Transverse colon (tissue), 4 donors: ENCODE measurements around the gene GZMM. TPM values are rescaled to one million over a fixed set of nuclear protein-coding genes. Genes with fewer than 3 reads are reported as not detected.
A peak's percentile ranks its signal among the peaks of the same experiment; 100 is the strongest.

ENCODE experiments used
- DNase-seq: peaks from one replicate; pipeline ENCODE4 v3.0.0-alpha.2; 2019
- H3K27ac ChIP-seq, 4 donors: fragments of 200-600 bp; sonication (generic); 2 replicates each; pipeline ENCODE4 v1.5.1; 2016 to 2018; ENCODE audit warnings: inconsistent platforms in 4 of 4
- H3K27me3 ChIP-seq: fragments of 200-600 bp; sonication (generic); 2 replicates; pipeline ENCODE4 v1.5.1; 2017; ENCODE audit warnings: inconsistent platforms
- H3K36me3 ChIP-seq, 4 donors: fragments of 200-600 bp; sonication (generic); 2 replicates each; pipeline ENCODE4 v1.5.1; 2017 to 2019; ENCODE audit warnings: inconsistent platforms in 4 of 4
- H3K4me1 ChIP-seq, 4 donors: fragments of 200-600 bp; sonication (generic); 2 replicates each; pipeline ENCODE4 v1.5.1; 2017 to 2020; ENCODE audit warnings: inconsistent platforms in 4 of 4
- H3K4me3 ChIP-seq, 4 donors: fragments of 200-600 bp; sonication (generic); 1 replicate in 1 of 4; 2 replicates in 3 of 4; pipeline versions ENCODE4 v1.5.1 to v1.6.1; 2017 to 2019; ENCODE audit warnings: inconsistent platforms in 4 of 4
- H3K9me3 ChIP-seq, 2 donors: fragments of 200-600 bp; sonication (generic); 2 replicates each; pipeline ENCODE4 v1.5.1; 2017 to 2019; ENCODE audit warnings: inconsistent platforms in 2 of 2
- CTCF ChIP-seq, 5 experiments: fragments of 200-600 bp in 3 of 5; fragments of 450-650 bp in 2 of 5; sonication (generic) in 3 of 5; IDR thresholded peaks; 1 replicate in 2 of 5; 2 replicates in 3 of 5; pipeline ENCODE4 v1.5.1; 2016 to 2017; ENCODE audit warnings: antibody characterized with exemption in 5 of 5, inconsistent platforms in 3 of 5, mild to moderate bottlenecking in 2 of 5, moderate library complexity in 1 of 5
- EP300 ChIP-seq: sonication (generic); formaldehyde crosslinking; IDR thresholded peaks from one replicate; pipeline ENCODE4 v1.6.1; 2017; ENCODE audit warnings: antibody characterized with exemption, low read depth
- POLR2A ChIP-seq: fragments of 450-650 bp; IDR thresholded peaks from one replicate; pipeline ENCODE4 v1.6.1; 2016; ENCODE audit warnings: antibody characterized with exemption, mild to moderate bottlenecking, moderate library complexity
- POLR2AphosphoS5 ChIP-seq, 3 donors: sonication (generic); formaldehyde crosslinking; IDR thresholded peaks; one replicate each; pipeline ENCODE4 v1.6.1; 2016; ENCODE audit warnings: antibody characterized with exemption in 3 of 3
- WGBS, 2 donors: methylation state at CpG; one replicate each; pipeline ENCODE4 v1.1.5; 2018; ENCODE audit warnings: low coverage in 1 of 2; 5-methylcytosine and 5-hydroxymethylcytosine counted together
- in situ Hi-C, 4 donors: fragments of 200-750 bp; cut with MboI; loops; one replicate each; pipeline versions ENCODE4 v1.15.0 to v1.15.1; 2017; ENCODE audit warnings: low sequenced_read_pairs in 3 of 4, low pct_ligation_motif_present in 1 of 4, low pct_unique_long_range_greater_than_20kb in 1 of 4
- intact Hi-C: fragments of 100-400 bp; cut with DNase I; formaldehyde crosslinking; loops from one replicate; pipeline ENCODE4 v1.15.1; 2023; ENCODE audit warnings: low total_unique reads
- total RNA-seq, 4 donors: library from RNA; depleted of rRNA; stranded (reverse); fragments of >200 nt; gene quantifications; one replicate each; pipeline ENCODE4 v1.1.0, GENCODE V29; 2016

GZMM gene
- total RNA-seq, 4 donors from 2014 or later: 1.1 to 1.8 TPM; not detected in 2

- in situ Hi-C loops: no loop called here
- H3K9me3 ChIP-seq: no peaks in the 10 kb centered on the region
- no peak within 1 kb of the TSS for H3K27ac ChIP-seq
- H3K4me3 ChIP-seq: peak within 1 kb of the TSS in 1 of 4 donors; percentile 29
- H3K27me3 ChIP-seq: peaks cover 46% of the 10 kb centered on the region
- H3K4me1 ChIP-seq: peaks cover 0 to 21% (median 12%) of the 10 kb centered on the region in 4 donors
- DNase-seq: no peak
- no peaks in the 10 kb centered on the region for H3K36me3 ChIP-seq
- intact Hi-C loops: no loop called here
- TF ChIP-seq CTCF (IDR thresholded peaks at IDR 0.05): no peak
- TF ChIP-seq POLR2AphosphoS5 (IDR thresholded peaks at IDR 0.05): no peak
- TF ChIP-seq EP300: no peak
- TF ChIP-seq POLR2A: no peak
- WGBS, 2 donors: 25 to 28% methylated on average over 10 to 31 of the region's 33 CpGs
Observed at GRCh38 chr19:496112-496665, 47.7 kb upstream of the GZMM start, which contains the start of gene MADCAM1. TSS of gene MADCAM1 (plus strand) at chr19:496486. CDS start at chr19:496500, 14 bp downstream.

GRCh38 chr19:496986-497385 is 46.9 kb upstream of the GZMM start:
- Histone ChIP-seq H3K36me3 (no peaks in the 10 kb centered on the region), H3K4me3 (no peak overlapping the region), H3K9me3 (no peaks in the 10 kb centered on the region), H3K4me1 (peaks cover 0 to 19% (median 12%) of the 10 kb centered on the region in 4 donors), H3K27me3 (peaks cover 46% of the 10 kb centered on the region), H3K27ac (no peak overlapping the region)
- in situ Hi-C loops (no loop called here), intact Hi-C loops (no loop called here)
- WGBS, 2 donors: 4% methylated on average over 4 of the region's 18 CpGs; no CpG with 5 or more reads in 1 of the 2 donors
- TF ChIP-seq EP300 (no peak), POLR2AphosphoS5 (IDR thresholded peaks at IDR 0.05) (no peak), CTCF (IDR thresholded peaks at IDR 0.05) (no peak), POLR2A (no peak)
- DNase-seq: no peak

- H3K9me3 ChIP-seq: no peaks in the 10 kb centered on the region
- intact Hi-C loops: no loop called here
- H3K27ac ChIP-seq: no peak overlapping the region
- peaks cover 46% of the 10 kb centered on the region for H3K27me3 ChIP-seq
- in situ Hi-C loops: no loop called here
- 0% methylated on average over 18 of the region's 36 CpGs; no CpG with 5 or more reads in 1 of the 2 donors for WGBS, 2 donors
- H3K4me1 ChIP-seq: peaks cover 0 to 19% (median 12%) of the 10 kb centered on the region in 4 donors
- no peak for TF ChIP-seq CTCF (IDR thresholded peaks at IDR 0.05)
- TF ChIP-seq POLR2A: no peak
- no peak for TF ChIP-seq EP300
- TF ChIP-seq POLR2AphosphoS5 (IDR thresholded peaks at IDR 0.05): no peak
- H3K36me3 ChIP-seq: no peaks in the 10 kb centered on the region
- no peak for DNase-seq
- peak overlapping the region in 2 of 4 donors; percentile 14 to 29 for H3K4me3 ChIP-seq
Observed at GRCh38 chr19:497491-497868, 46.4 kb upstream of the GZMM start.

GRCh38 chr19:497869-498510 is 45.9 kb upstream of the GZMM start:
- Histone ChIP-seq H3K4me3 (peak overlapping the region in 2 of 4 donors; percentile 14 to 29), H3K4me1 (peaks cover 0 to 19% (median 12%) of the 10 kb centered on the region in 4 donors), H3K27me3 (peaks cover 46% of the 10 kb centered on the region), H3K36me3 (no peaks in the 10 kb centered on the region), H3K9me3 (no peaks in the 10 kb centered on the region), H3K27ac (no peak overlapping the region)
- no peak for TF ChIP-seq CTCF (IDR thresholded peaks at IDR 0.05)
- intact Hi-C loops: no loop called here
- WGBS, 2 donors: 11% methylated on average over 42 of the region's 50 CpGs; no CpG with 5 or more reads in 1 of the 2 donors
- DNase-seq: no peak
- in situ Hi-C loops: no loop called here
